HEK293T (cell line): ENCODE measurements around the gene HMGXB3.

Experiments used
- CTCF ChIA-PET: fragments of 350-600 bp; formaldehyde crosslinking; extraction: SDS; loops from one replicate; lab custom pipeline; 2021; ENCODE audit warnings: antibody characterized with exemption, inconsistent platforms; lab: Yijun Ruan, JAX
- POLR2A ChIA-PET: fragments of 350-600 bp; formaldehyde crosslinking; extraction: SDS; loops from one replicate; lab custom pipeline; 2020; ENCODE audit warnings: antibody characterized with exemption, inconsistent platforms; lab: Yijun Ruan, JAX
- DNase-seq: peaks from one replicate; pipeline ENCODE4 v3.0.0; 2012; ENCODE audit warnings: mixed read lengths; ENCODE audit errors: extremely low spot score
- ARNT ChIP-seq: fragments of 450-650 bp; IDR thresholded peaks from 2 replicates; pipeline ENCODE4 v1.6.1; 2017; ENCODE audit warnings: mild to moderate bottlenecking
- BHLHE40 ChIP-seq: fragments of 450-650 bp; IDR thresholded peaks from 2 replicates; pipeline ENCODE4 v1.6.1; 2016; ENCODE audit warnings: mild to moderate bottlenecking, moderate library complexity, borderline replicate concordance
- CTBP1 ChIP-seq: fragments of 450-650 bp; IDR thresholded peaks from 2 replicates; pipeline ENCODE4 v1.6.1; 2016; ENCODE audit warnings: borderline replicate concordance
- ELF4 ChIP-seq: fragments of 450-650 bp; IDR thresholded peaks from 2 replicates; pipeline ENCODE4 v1.6.1; 2017; ENCODE audit warnings: antibody characterized with exemption
- FOXA1 ChIP-seq: fragments of 450-650 bp; IDR thresholded peaks from 2 replicates; pipeline ENCODE4 v1.6.1; 2016; ENCODE audit warnings: mild to moderate bottlenecking
- FOXK2 ChIP-seq: fragments of 450-650 bp; IDR thresholded peaks from 2 replicates; pipeline ENCODE4 v1.6.1; 2016; ENCODE audit warnings: mild to moderate bottlenecking
- FOXM1 ChIP-seq: fragments of 450-650 bp; IDR thresholded peaks from 2 replicates; pipeline ENCODE4 v1.6.1; 2017; ENCODE audit warnings: mild to moderate bottlenecking, borderline replicate concordance
- HDGF ChIP-seq: fragments of 450-650 bp; IDR thresholded peaks from 2 replicates; pipeline ENCODE4 v1.6.1; 2017; ENCODE audit warnings: antibody characterized with exemption, borderline replicate concordance
- L3MBTL2 ChIP-seq: fragments of 450-650 bp; conservative IDR thresholded peaks from 2 replicates; pipeline ENCODE4 v1.6.1; 2016; ENCODE audit warnings: mild to moderate bottlenecking
- LEF1 ChIP-seq: fragments of 450-650 bp; IDR thresholded peaks from 2 replicates; pipeline ENCODE4 v1.6.1; 2017; ENCODE audit warnings: mild to moderate bottlenecking, borderline replicate concordance
- NFRKB ChIP-seq: fragments of 450-650 bp; IDR thresholded peaks from 2 replicates; pipeline ENCODE4 v1.6.1; 2016; ENCODE audit warnings: mild to moderate bottlenecking, moderate library complexity
- PKNOX1 ChIP-seq: fragments of 450-650 bp; IDR thresholded peaks from 2 replicates; pipeline ENCODE4 v1.6.1; 2016
- SP1 ChIP-seq: fragments of 450-650 bp; IDR thresholded peaks from 2 replicates; pipeline ENCODE4 v1.6.1; 2017
- SUZ12 ChIP-seq: fragments of 450-650 bp; IDR thresholded peaks from 2 replicates; pipeline ENCODE4 v1.6.1; 2016; ENCODE audit warnings: mild to moderate bottlenecking
- TARDBP ChIP-seq: fragments of 450-650 bp; IDR thresholded peaks from 2 replicates; pipeline ENCODE4 v1.6.1; 2016
- ZNF384 ChIP-seq: fragments of 450-650 bp; IDR thresholded peaks from 2 replicates; pipeline ENCODE4 v1.6.1; 2016

Gene HMGXB3

GRCh38 chr5:150062216-150062922 lies 61.8 kb downstream of the HMGXB3 start:
- no peak for DNase-seq
- ChIA-PET CTCF (no interaction called here), POLR2A (no interaction called here)
- TF ChIP-seq NFRKB, result no peak
- TF ChIP-seq ARNT, result no peak
- no peak for TF ChIP-seq TARDBP
- no peak for TF ChIP-seq HDGF
- no peak for TF ChIP-seq ZNF384
- TF ChIP-seq PKNOX1, result no peak
- no peak for TF ChIP-seq FOXA1
- TF ChIP-seq CTBP1, result no peak
- TF ChIP-seq LEF1, result no peak
- TF ChIP-seq BHLHE40, result no peak
- no peak for TF ChIP-seq SUZ12
- no peak for TF ChIP-seq FOXK2
- TF ChIP-seq ELF4, result no peak

GRCh38 chr5:150063638-150064037 lies 63.1 kb downstream of the HMGXB3 start:
- DNase-seq, result no peak
- POLR2A ChIA-PET, result no interaction called here
- CTCF ChIA-PET, result interaction anchor here (1.7 kb wide), 1 partner anchor 8 kb away, joined by 3 read pairs; no protein-coding TSS in a partner anchor
- TF ChIP-seq TARDBP, result no peak
- no peak for TF ChIP-seq FOXM1
- no peak for TF ChIP-seq SUZ12
- no peak for TF ChIP-seq ARNT

GRCh38 chr5:150064681-150065220 lies 64.2 kb downstream of the HMGXB3 start:
- DNase-seq, result no peak
- ChIA-PET POLR2A (interaction anchor here (0.8 kb wide), 1 partner anchor 13 kb away, joined by 4 read pairs; no protein-coding TSS in a partner anchor), CTCF (interaction anchor here (1.7 kb wide), 1 partner anchor 9 kb away, joined by 3 read pairs; no protein-coding TSS in a partner anchor)
- TF ChIP-seq CTBP1 (no peak), ELF4 (no peak), TARDBP (no peak), SUZ12 (no peak), LEF1 (no peak), FOXK2 (no peak), ZNF384 (no peak), NFRKB (no peak), PKNOX1 (no peak), FOXA1 (no peak), FOXM1 (no peak), BHLHE40 (no peak), ARNT (no peak)

GRCh38 chr5:150065346-150065745 lies 64.8 kb downstream of the HMGXB3 start:
- DNase-seq, result no peak
- TF ChIP-seq LEF1 (no peak), FOXM1 (no peak), PKNOX1 (no peak), HDGF (no peak), BHLHE40 (no peak), FOXA1 (no peak), ELF4 (no peak), FOXK2 (no peak), CTBP1 (no peak), SP1 (no peak), SUZ12 (no peak), ARNT (no peak), L3MBTL2 (no peak), TARDBP (no peak), NFRKB (no peak), ZNF384 (no peak)
- ChIA-PET POLR2A (interaction anchor here (0.8 to 1.0 kb wide), 2 partner anchors 12 to 65 kb away, joined by 4 read pairs; partner anchors contain the start of genes HMGXB3 and TIGD6), CTCF (no interaction called here)

GRCh38 chr5:150065886-150066285 lies 65.3 kb downstream of the HMGXB3 start:
- POLR2A ChIA-PET, result interaction anchor here (1.0 kb wide), 1 partner anchor 65 kb away, joined by 4 read pairs; the partner anchor contains the start of genes HMGXB3 and TIGD6
- CTCF ChIA-PET, result interaction anchor here (0.6 kb wide), 2 partner anchors 9 to 17 kb away, joined by 3 read pairs; no protein-coding TSS in a partner anchor
- TF ChIP-seq LEF1 (no peak), NFRKB (no peak), BHLHE40 (no peak), ELF4 (no peak), ZNF384 (no peak), FOXK2 (no peak), FOXM1 (no peak), PKNOX1 (no peak)
- no peak for DNase-seq
